Neutrophil (primary cell): ENCODE results near the gene FYTTD1.
A peak's percentile ranks its signal among the peaks of the same experiment; 100 is the strongest.
"Not testable (repeated sequence)": the region's sequence is repeated elsewhere in the genome, so short reads cannot be mapped to it uniquely, and the experiment has no call there.

Source experiments
- H3K27ac ChIP-seq: fragments of 200-600 bp; sonication (generic); 2 replicates; pipeline ENCODE4 v1.5.1; 2016; ENCODE audit warnings: mild to moderate bottlenecking, moderate library complexity
- H3K27me3 ChIP-seq: fragments of 200-600 bp; sonication (generic); 2 replicates; pipeline ENCODE4 v1.6.0; 2016; ENCODE audit warnings: mild to moderate bottlenecking
- H3K36me3 ChIP-seq: fragments of 200-600 bp; sonication (generic); 2 replicates; pipeline ENCODE4 v1.5.1; 2017
- H3K4me1 ChIP-seq, 2 experiments: fragments of 200-600 bp in 1 of 2; sonication (generic) in 1 of 2; 1 replicate in 1 of 2; 2 replicates in 1 of 2; pipeline versions ENCODE4 v1.5.1 to v1.6.1; 2013 to 2016; ENCODE audit warnings: low read depth in 1 of 2, low read length in 1 of 2, mild to moderate bottlenecking in 1 of 2, moderate library complexity in 1 of 2; ENCODE audit not compliant: control insufficient read depth in 1 of 2, insufficient read depth in 1 of 2
- H3K4me3 ChIP-seq, 2 experiments: fragments of 200-600 bp in 1 of 2; sonication (generic) in 1 of 2; 1 replicate in 1 of 2; 2 replicates in 1 of 2; pipeline ENCODE4 v1.5.1; 2013 to 2016; ENCODE audit warnings: low read depth in 1 of 2, low read length in 1 of 2, mild to moderate bottlenecking in 1 of 2, moderate library complexity in 1 of 2
- H3K9me3 ChIP-seq: fragments of 200-600 bp; sonication (generic); 2 replicates; pipeline ENCODE4 v1.5.1; 2016
- TF ChIP-seq, protein P1 (sequence below): fragments of 200-600 bp; sonication (generic); IDR thresholded peaks from 2 replicates; pipeline ENCODE4 v1.5.1; 2016; ENCODE audit warnings: antibody characterized with exemption

Gene FYTTD1, protein sequence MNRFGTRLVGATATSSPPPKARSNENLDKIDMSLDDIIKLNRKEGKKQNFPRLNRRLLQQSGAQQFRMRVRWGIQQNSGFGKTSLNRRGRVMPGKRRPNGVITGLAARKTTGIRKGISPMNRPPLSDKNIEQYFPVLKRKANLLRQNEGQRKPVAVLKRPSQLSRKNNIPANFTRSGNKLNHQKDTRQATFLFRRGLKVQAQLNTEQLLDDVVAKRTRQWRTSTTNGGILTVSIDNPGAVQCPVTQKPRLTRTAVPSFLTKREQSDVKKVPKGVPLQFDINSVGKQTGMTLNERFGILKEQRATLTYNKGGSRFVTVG

DNA sequence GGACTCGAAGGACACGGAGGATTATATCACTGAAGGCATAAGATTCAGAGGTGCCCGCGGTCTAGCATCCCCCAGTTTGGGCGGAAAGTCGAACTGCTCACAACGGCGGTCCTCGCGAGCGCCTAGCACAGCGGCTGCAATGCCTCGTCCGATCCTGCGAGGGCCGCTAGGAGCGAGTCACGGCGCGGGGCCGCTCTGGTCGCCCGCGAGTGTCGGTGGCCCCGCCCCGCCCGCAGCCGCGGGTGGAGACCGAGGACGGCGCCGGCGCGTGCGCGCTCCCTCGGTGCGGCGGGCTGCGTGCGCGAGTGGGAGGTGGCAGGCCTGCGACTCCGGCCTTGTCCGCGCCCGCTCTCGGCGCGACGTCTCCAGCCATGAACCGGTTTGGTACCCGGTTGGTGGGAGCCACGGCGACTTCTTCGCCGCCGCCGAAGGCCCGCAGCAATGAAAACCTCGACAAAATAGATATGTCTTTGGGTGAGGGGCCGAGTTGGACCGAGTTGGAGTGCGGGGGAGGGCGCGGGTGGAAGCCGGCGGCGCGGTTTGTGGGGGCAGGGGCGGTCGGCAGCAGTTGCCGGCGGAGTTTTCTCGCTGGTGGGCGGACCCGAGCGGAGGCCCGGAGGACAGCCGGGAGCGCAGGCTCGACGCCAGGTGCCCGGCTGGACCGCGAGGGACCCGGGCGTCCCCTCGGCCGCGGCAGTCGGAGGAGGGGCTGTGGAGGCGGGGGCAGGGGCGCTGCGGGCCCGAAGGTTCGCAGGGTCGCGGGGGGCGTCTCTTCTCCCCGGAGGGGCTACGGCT is at the start of gene FYTTD1:
Gene FYTTD1, plus strand, starts transcription at position 283 of the 795 bp plus-strand sequence. Its CDS starts 89 bp downstream, at position 372.
- no peaks in the 10 kb centered on the region for H3K36me3 ChIP-seq
- H3K4me1 ChIP-seq, result peaks cover 27 to 37% of the 10 kb centered on the region in 2 experiments
- no peaks in the 10 kb centered on the region for H3K9me3 ChIP-seq
- peak within 1 kb of the TSS; percentile 79 to 93 for H3K4me3 ChIP-seq
- H3K27ac ChIP-seq, result peak within 1 kb of the TSS; percentile 89
- no peaks in the 10 kb centered on the region for H3K27me3 ChIP-seq
- TF ChIP-seq, protein P1, sequence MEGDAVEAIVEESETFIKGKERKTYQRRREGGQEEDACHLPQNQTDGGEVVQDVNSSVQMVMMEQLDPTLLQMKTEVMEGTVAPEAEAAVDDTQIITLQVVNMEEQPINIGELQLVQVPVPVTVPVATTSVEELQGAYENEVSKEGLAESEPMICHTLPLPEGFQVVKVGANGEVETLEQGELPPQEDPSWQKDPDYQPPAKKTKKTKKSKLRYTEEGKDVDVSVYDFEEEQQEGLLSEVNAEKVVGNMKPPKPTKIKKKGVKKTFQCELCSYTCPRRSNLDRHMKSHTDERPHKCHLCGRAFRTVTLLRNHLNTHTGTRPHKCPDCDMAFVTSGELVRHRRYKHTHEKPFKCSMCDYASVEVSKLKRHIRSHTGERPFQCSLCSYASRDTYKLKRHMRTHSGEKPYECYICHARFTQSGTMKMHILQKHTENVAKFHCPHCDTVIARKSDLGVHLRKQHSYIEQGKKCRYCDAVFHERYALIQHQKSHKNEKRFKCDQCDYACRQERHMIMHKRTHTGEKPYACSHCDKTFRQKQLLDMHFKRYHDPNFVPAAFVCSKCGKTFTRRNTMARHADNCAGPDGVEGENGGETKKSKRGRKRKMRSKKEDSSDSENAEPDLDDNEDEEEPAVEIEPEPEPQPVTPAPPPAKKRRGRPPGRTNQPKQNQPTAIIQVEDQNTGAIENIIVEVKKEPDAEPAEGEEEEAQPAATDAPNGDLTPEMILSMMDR, result peak; percentile 87

DNA sequence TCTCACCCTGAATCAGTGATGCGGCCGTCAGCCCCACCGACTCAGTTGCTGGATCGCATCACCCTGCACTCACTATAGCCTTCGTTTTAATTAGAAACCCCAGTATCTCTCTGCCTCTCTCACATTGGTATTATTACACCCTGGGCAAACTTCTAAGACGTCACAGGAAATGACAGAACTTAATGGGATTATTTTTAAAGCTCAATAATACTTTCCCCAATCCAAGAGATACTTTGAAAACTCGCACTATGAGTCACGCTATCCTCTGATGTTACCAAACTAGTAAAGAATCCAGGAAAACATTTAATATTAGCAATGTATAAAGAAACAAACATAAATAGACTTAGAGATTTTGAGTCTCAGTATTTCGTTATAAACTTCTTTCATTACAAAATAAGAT is 49.6 kb upstream of the FYTTD1 start:
- H3K36me3 ChIP-seq, result peaks cover 89% of the 10 kb centered on the region
- TF ChIP-seq, protein P1, result no peak
- H3K27ac ChIP-seq, result no peak overlapping the region

DNA sequence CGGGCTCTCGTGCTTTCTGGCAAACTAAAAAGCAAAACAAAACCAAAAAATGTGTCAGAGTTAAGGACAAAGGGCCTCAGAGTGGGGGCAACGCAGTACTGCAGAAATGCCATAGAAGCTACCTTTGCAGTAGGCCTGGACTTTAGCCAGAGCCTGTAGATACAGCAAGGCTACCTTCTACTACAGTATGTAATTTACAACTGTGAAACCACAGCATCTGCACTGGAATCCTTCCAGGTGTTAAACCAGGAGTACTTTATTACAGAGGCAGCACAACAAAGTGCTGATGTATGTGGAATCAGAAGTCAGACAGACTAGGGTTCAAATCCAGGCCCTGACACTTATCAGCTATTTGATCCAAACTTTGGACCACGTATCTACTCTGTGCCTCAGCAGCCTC is 47.8 kb upstream of the FYTTD1 start:
- TF ChIP-seq, protein P1, result no peak

More for the DNA sequence above, 49.6 kb upstream of the FYTTD1 start:
- no peak overlapping the region for H3K4me3 ChIP-seq
- no peaks in the 10 kb centered on the region for H3K4me1 ChIP-seq
- H3K27me3 ChIP-seq, result no peaks in the 10 kb centered on the region
- H3K9me3 ChIP-seq, result no peaks in the 10 kb centered on the region

DNA sequence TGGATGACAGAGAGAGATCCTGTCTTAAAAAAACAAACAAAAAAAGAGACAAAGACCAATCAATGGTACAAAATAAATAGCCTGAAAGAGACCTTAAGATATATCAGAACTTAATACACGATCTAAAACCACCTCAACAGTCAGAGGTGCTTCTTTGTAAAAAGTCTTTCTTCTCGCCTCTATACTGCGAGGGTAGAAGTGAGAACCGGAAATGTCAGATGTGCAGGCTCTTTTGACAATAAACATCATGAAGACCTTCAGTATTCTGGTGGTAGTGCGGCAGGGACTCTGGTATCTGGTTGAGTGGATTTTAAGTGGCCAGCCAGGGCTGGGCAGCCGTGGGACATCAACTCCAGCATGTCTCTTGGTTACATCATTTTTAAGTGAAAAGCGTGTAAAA is 43.0 kb upstream of the FYTTD1 start:
- H3K27me3 ChIP-seq, result no peaks in the 10 kb centered on the region
- TF ChIP-seq, protein P1, result no peak
- H3K36me3 ChIP-seq, result peaks cover 39% of the 10 kb centered on the region
- no peaks in the 10 kb centered on the region for H3K9me3 ChIP-seq
- H3K4me3 ChIP-seq, result no peak overlapping the region
- H3K4me1 ChIP-seq, result no peaks in the 10 kb centered on the region
- H3K27ac ChIP-seq, result no peak overlapping the region

More for the DNA sequence above, 47.8 kb upstream of the FYTTD1 start:
- H3K4me3 ChIP-seq, result no peak overlapping the region
- H3K4me1 ChIP-seq, result no peaks in the 10 kb centered on the region
- peaks cover 82% of the 10 kb centered on the region for H3K36me3 ChIP-seq
- H3K27ac ChIP-seq, result no peak overlapping the region
- H3K9me3 ChIP-seq, result no peaks in the 10 kb centered on the region
- no peaks in the 10 kb centered on the region for H3K27me3 ChIP-seq

DNA sequence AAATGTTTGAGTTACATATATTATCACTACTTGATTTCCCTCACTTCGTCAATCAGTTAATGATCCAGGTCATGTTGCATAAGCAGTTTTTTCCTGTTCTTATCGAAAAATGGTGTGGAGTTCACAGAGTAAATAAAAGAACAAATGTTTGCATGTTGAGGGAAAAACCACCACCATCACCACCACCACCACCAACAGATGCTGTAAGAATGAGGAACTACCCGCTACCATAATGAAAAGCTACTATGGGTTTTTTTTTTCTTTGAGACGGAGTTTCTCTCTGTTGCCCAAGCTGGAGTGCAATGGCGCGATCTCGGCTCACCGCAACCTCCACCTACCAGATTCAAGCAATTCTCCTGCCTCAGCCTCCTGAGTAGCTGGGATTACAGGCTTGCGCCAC is 40.5 kb upstream of the FYTTD1 start:
- Histone ChIP-seq H3K36me3 (peaks cover 24% of the 10 kb centered on the region), H3K4me3 (no peak overlapping the region), H3K9me3 (no peaks in the 10 kb centered on the region), H3K27ac (no peak overlapping the region), H3K4me1 (no peaks in the 10 kb centered on the region), H3K27me3 (no peaks in the 10 kb centered on the region)
- TF ChIP-seq, protein P1, result no peak

DNA sequence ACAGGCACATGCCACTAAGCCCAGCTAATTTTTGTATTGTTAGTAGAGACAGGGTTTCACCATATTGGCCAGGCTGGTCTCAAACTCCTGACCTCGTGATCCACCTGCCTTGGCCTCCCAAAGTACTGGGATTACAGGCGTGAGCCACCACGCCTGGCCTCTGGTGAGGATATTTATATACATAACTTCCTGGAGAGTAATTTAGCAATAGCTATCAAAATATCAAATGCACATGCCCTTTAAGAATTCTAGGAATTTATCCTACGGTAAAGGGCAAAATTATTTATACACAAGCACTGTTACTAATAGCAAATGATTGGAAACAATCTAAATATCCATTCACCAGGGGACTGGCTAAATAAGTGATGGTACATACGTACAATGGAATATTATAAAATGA is 38.7 kb upstream of the FYTTD1 start:
- H3K4me1 ChIP-seq, H3K27me3 ChIP-seq, H3K27ac ChIP-seq, H3K9me3 ChIP-seq, H3K4me3 ChIP-seq: not testable (repeated sequence)
- H3K36me3 ChIP-seq, result peaks cover 27% of the 10 kb centered on the region
